ELR (cell line): ENCODE measurements around the gene PIGU.
A peak's percentile ranks its signal among the peaks of the same experiment; 100 is the strongest.

Experiments used
- DNase-seq: peaks from one replicate; pipeline ENCODE4 v3.0.0-alpha.2; 2015; ENCODE audit warnings: low read depth

Gene PIGU

GRCh38 chr20:34557936-34558319 lies 119.0 kb downstream of the PIGU start:
- no peak for DNase-seq

- no peak for DNase-seq
These were observed 123.5 kb downstream of the PIGU start for GRCh38 chr20:34553366-34553867.

GRCh38 chr20:34552569-34552968 lies 124.3 kb downstream of the PIGU start:
- no peak for DNase-seq

- no peak for DNase-seq
These were observed 127.0 kb downstream of the PIGU start for GRCh38 chr20:34549929-34550305.

GRCh38 chr20:34549291-34549928 lies 127.5 kb downstream of the PIGU start:
- peak; percentile 34 for DNase-seq

GRCh38 chr20:34547844-34548613 lies 128.9 kb downstream of the PIGU start:
- DNase-seq: no peak

GRCh38 chr20:34546751-34547181 lies 130.1 kb downstream of the PIGU start:
- DNase-seq: no peak

- no peak for DNase-seq
These were observed 132.6 kb downstream of the PIGU start for GRCh38 chr20:34544109-34544796.

- no peak for DNase-seq
These were observed 133.3 kb downstream of the PIGU start for GRCh38 chr20:34543463-34544056.

- no peak for DNase-seq
These were observed 134.5 kb downstream of the PIGU start for GRCh38 chr20:34542439-34542838.

GRCh38 chr20:34541917-34542316 lies 135.0 kb downstream of the PIGU start:
- no peak for DNase-seq

GRCh38 chr20:34541264-34541901 lies 135.5 kb downstream of the PIGU start:
- no peak for DNase-seq

- no peak for DNase-seq
These were observed 136.2 kb downstream of the PIGU start for GRCh38 chr20:34540596-34541263.

- DNase-seq: no peak
These were observed 137.1 kb downstream of the PIGU start for GRCh38 chr20:34539756-34540155.

GRCh38 chr20:34538671-34539123 lies 138.2 kb downstream of the PIGU start:
- DNase-seq: peak; percentile 63

- DNase-seq: no peak
These were observed 139.2 kb downstream of the PIGU start for GRCh38 chr20:34537651-34538050.

GRCh38 chr20:34536798-34537394 lies 140.0 kb downstream of the PIGU start:
- DNase-seq: peak; percentile 53

GRCh38 chr20:34535857-34536256 lies 141.0 kb downstream of the PIGU start:
- DNase-seq: no peak

- DNase-seq: no peak
These were observed 141.5 kb downstream of the PIGU start for GRCh38 chr20:34535301-34535840.

- DNase-seq: no peak
These were observed 142.3 kb downstream of the PIGU start for GRCh38 chr20:34534391-34535165.
